Measurements from ENCODE around the gene H2BW2. TPM values are rescaled to one million over a fixed set of nuclear protein-coding genes. Genes with fewer than 3 reads are reported as not detected.

H2BW2 gene
- total and polyA plus RNA-seq, 3 donors from 2014 or later: 1.7 to 6.5 (median 5.5) TPM

GRCh38 chrX:104084534-104085277, 45.0 kb downstream of the H2BW2 start:
- Histone ChIP-seq H3K9me3 (no peaks in the 10 kb centered on the region), H3K36me3 (ENCODE audit: low read depth, missing control alignments) (no peaks in the 10 kb centered on the region), H3K27ac (no peak overlapping the region), H3K4me3 (no peak overlapping the region), H3K4me1 (no peaks in the 10 kb centered on the region), H3K27me3 (no peaks in the 10 kb centered on the region)
- no peak for DNase-seq
- WGBS, 2 donors: 70 to 80% methylated on average over 4 of the region's 5 CpGs
- intact Hi-C loops (cut with DNase I; ENCODE audit: low total_unique reads): no loop called here
- TF ChIP-seq CTCF (IDR thresholded peaks at IDR 0.05) (no peak), POLR2A (IDR thresholded peaks at IDR 0.05) (no peak)

GRCh38 chrX:104085477-104085876, 45.7 kb downstream of the H2BW2 start:
- no peaks in the 10 kb centered on the region for H3K27me3 ChIP-seq
- H3K4me3 ChIP-seq: no peak overlapping the region
- no peak overlapping the region for H3K27ac ChIP-seq
- H3K36me3 ChIP-seq (ENCODE audit: low read depth, missing control alignments): no peaks in the 10 kb centered on the region
- no peak for DNase-seq
- intact Hi-C loops (cut with DNase I; ENCODE audit: low total_unique reads): no loop called here
- H3K9me3 ChIP-seq: no peaks in the 10 kb centered on the region
- 62% methylated on average over 6 of the region's 7 CpGs; no CpG with 5 or more reads in 1 of the 2 donors for WGBS, 2 donors
- H3K4me1 ChIP-seq: no peaks in the 10 kb centered on the region
- no peak for TF ChIP-seq POLR2A (IDR thresholded peaks at IDR 0.05)

GRCh38 chrX:104085919-104086318, 46.2 kb downstream of the H2BW2 start:
- Histone ChIP-seq H3K4me1 (no peaks in the 10 kb centered on the region), H3K27me3 (no peaks in the 10 kb centered on the region), H3K9me3 (no peaks in the 10 kb centered on the region), H3K4me3 (no peak overlapping the region), H3K27ac (no peak overlapping the region), H3K36me3 (ENCODE audit: low read depth, missing control alignments) (no peaks in the 10 kb centered on the region)
- TF ChIP-seq CTCF (IDR thresholded peaks at IDR 0.05) (no peak), POLR2A (IDR thresholded peaks at IDR 0.05) (no peak)
- DNase-seq: no peak
- intact Hi-C loops (cut with DNase I; ENCODE audit: low total_unique reads): no loop called here
- 54% methylated on average over 3 of the region's 7 CpGs; no CpG with 5 or more reads in 1 of the 2 donors for WGBS, 2 donors

Other genes starting within 250 kb of the H2BW2 start
- gene RAB9B, start 207.7 kb upstream of the H2BW2 start, total RNA-seq: 1 to 10 TPM; 2.6 to 3.0 TPM
- 3.8 TPM for gene RAB9B, start 207.7 kb upstream of the H2BW2 start, polyA plus RNA-seq (ENCODE audit: insufficient read depth, low read depth, low replicate concordance)
- 1 to 10 TPM; 5.4 to 6.9 TPM for gene TMSB15B, start 77.3 kb upstream of the H2BW2 start, total RNA-seq
- 4.0 TPM for gene TMSB15B, start 77.3 kb upstream of the H2BW2 start, polyA plus RNA-seq (ENCODE audit: insufficient read depth, low read depth, low replicate concordance)
- gene H2BW1, start 26.2 kb upstream of the H2BW2 start, total RNA-seq: 1 to 10 TPM in 1 of 2 donors, under 1 TPM in 1; 0.93 to 1.3 TPM
- not detected for gene H2BW1, start 26.2 kb upstream of the H2BW2 start, polyA plus RNA-seq (ENCODE audit: insufficient read depth, low read depth, low replicate concordance)
- gene TMSB15C, start 36.3 kb downstream of the H2BW2 start, total RNA-seq: 1 to 10 TPM; 2.7 to 3.4 TPM
- gene TMSB15C, start 36.3 kb downstream of the H2BW2 start, polyA plus RNA-seq (ENCODE audit: insufficient read depth, low read depth, low replicate concordance): 1.5 TPM
- 10 to 100 TPM in 1 of 2 donors, 1 to 10 TPM in 1; 6.2 to 17.2 TPM for gene ZCCHC18, start 72.6 kb downstream of the H2BW2 start, total RNA-seq
- 2.5 TPM for gene ZCCHC18, start 72.6 kb downstream of the H2BW2 start, polyA plus RNA-seq (ENCODE audit: insufficient read depth, low read depth, low replicate concordance)
- 10 to 100 TPM; 10.6 to 16.0 TPM for gene SLC25A53, start 117.1 kb downstream of the H2BW2 start, total RNA-seq
- gene SLC25A53, start 117.1 kb downstream of the H2BW2 start, polyA plus RNA-seq (ENCODE audit: insufficient read depth, low read depth, low replicate concordance): 4.5 TPM
- gene FAM199X, start 126.5 kb downstream of the H2BW2 start, total RNA-seq: 10 to 100 TPM; 33.8 to 35.6 TPM
- 20.9 TPM for gene FAM199X, start 126.5 kb downstream of the H2BW2 start, polyA plus RNA-seq (ENCODE audit: insufficient read depth, low read depth, low replicate concordance)
- gene ESX1, start 215.0 kb downstream of the H2BW2 start, total RNA-seq: 10 to 100 TPM; 41.7 to 46.2 TPM
- gene ESX1, start 215.0 kb downstream of the H2BW2 start, polyA plus RNA-seq (ENCODE audit: insufficient read depth, low read depth, low replicate concordance): 17.0 TPM

All from testis (tissue), 3 donors.